ENCODE results near the gene DDX42. TPM values are rescaled to one million over a fixed set of nuclear protein-coding genes. Genes with fewer than 3 reads are reported as not detected.
"Not testable (repeated sequence)": the region's sequence is repeated elsewhere in the genome, so short reads cannot be mapped to it uniquely, and the experiment has no call there.

The DDX42 gene
- total RNA-seq, 1 donor from 2014 or later: 37.5 TPM

DNA sequence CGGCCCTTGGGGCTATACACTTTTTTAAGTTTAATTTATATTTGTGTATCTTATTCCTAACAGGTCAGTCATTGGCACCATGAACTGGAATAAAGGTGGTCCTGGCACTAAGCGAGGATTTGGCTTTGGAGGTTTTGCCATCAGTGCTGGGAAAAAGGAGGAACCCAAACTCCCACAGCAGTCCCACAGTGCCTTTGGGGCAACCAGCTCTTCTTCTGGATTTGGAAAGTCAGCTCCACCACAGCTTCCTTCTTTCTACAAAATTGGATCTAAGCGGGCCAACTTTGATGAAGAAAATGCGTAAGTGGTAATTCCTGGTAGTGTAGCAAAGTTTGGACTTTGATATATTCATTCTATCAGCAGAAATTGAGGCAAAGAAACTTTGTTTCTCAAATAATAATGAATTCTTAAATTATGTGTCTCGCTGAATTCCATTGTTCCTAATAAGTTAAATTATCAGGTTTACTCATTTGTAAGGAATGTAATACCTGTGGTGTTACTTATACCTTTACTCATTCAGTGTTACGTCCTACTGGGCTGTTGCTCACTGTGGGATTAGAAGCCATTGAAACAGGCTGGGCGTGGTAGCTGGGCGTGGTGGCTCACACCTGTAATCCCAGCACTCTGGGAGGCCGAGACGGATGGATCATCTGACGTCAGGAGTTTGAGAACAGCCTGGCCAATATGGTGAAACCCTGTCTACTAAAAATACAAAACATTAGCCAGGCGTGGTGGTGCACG lies 13.2 kb downstream of the DDX42 start:
- Histone ChIP-seq H3K27ac (no peak overlapping the region), H3K9me3 (no peaks in the 10 kb centered on the region), H3K4me3 (no peak overlapping the region), H3K4me1 (no peaks in the 10 kb centered on the region), H3K36me3 (peaks cover 45 to 52% of the 10 kb centered on the region in 2 donors), H3K27me3 (no peaks in the 10 kb centered on the region)
- no peak for TF ChIP-seq CTCF (IDR thresholded peaks at IDR 0.05)
- no peak for DNase-seq (ENCODE audit: low spot score in 2 of 2)
- intact Hi-C loops (cut with DNase I): no loop called here

GRCh38 chr17:63790057-63790456 lies 16.1 kb downstream of the DDX42 start:
- peaks cover 71 to 77% of the 10 kb centered on the region in 2 donors for H3K36me3 ChIP-seq
- H3K27ac ChIP-seq: no peak overlapping the region
- intact Hi-C loops (cut with DNase I): no loop called here
- H3K4me3 ChIP-seq: no peak overlapping the region
- H3K27me3 ChIP-seq: no peaks in the 10 kb centered on the region
- no peaks in the 10 kb centered on the region for H3K9me3 ChIP-seq
- no peaks in the 10 kb centered on the region for H3K4me1 ChIP-seq
- DNase-seq (ENCODE audit: low spot score in 2 of 2): no peak
- no peak for TF ChIP-seq CTCF (IDR thresholded peaks at IDR 0.05)

- DNase-seq (ENCODE audit: low spot score in 2 of 2): no peak
- no peak for TF ChIP-seq CTCF (IDR thresholded peaks at IDR 0.05)
- Histone ChIP-seq H3K27me3 (no peaks in the 10 kb centered on the region), H3K36me3 (peaks cover 86 to 94% of the 10 kb centered on the region in 2 donors), H3K4me1 (no peaks in the 10 kb centered on the region), H3K4me3 (no peak overlapping the region), H3K9me3 (no peaks in the 10 kb centered on the region), H3K27ac (no peak overlapping the region)
- intact Hi-C loops (cut with DNase I): no loop called here
Measured at GRCh38 chr17:63792055-63792729, 18.2 kb downstream of the DDX42 start.

DNA sequence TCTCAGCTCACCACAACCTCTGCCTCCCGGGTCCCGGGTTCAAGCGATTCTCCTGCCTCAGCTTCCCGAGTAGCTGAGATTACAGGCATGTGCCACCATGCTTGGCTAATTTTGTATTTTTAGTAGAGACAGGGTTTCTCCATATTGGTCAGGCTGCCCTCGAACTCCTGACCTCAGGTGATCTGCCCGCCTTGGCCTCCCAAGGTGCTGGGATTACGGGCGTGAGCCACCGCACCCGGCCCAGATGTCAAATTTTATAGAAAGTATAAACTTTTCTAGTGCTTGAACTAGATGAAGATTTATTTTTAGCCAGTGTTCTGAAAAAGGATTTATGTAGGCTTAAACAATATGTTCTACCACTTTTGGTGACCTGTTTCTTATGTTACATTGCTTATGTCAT lies 22.4 kb downstream of the DDX42 start:
- peaks cover 90 to 95% of the 10 kb centered on the region in 2 donors for H3K36me3 ChIP-seq
- H3K9me3 ChIP-seq; H3K4me1 ChIP-seq; H3K27ac ChIP-seq; DNase-seq (ENCODE audit: low spot score in 2 of 2); H3K4me3 ChIP-seq; H3K27me3 ChIP-seq; intact Hi-C loops (cut with DNase I): not testable (repeated sequence)

GRCh38 chr17:63798572-63799106 lies 24.7 kb downstream of the DDX42 start:
- Histone ChIP-seq H3K4me1 (no peaks in the 10 kb centered on the region), H3K4me3 (no peak overlapping the region), H3K9me3 (no peaks in the 10 kb centered on the region), H3K27ac (no peak overlapping the region), H3K36me3 (peaks cover 87 to 97% of the 10 kb centered on the region in 2 donors), H3K27me3 (no peaks in the 10 kb centered on the region)
- intact Hi-C loops (cut with DNase I): no loop called here
- no peak for DNase-seq (ENCODE audit: low spot score in 2 of 2)
- TF ChIP-seq CTCF (IDR thresholded peaks at IDR 0.05): no peak

DNA sequence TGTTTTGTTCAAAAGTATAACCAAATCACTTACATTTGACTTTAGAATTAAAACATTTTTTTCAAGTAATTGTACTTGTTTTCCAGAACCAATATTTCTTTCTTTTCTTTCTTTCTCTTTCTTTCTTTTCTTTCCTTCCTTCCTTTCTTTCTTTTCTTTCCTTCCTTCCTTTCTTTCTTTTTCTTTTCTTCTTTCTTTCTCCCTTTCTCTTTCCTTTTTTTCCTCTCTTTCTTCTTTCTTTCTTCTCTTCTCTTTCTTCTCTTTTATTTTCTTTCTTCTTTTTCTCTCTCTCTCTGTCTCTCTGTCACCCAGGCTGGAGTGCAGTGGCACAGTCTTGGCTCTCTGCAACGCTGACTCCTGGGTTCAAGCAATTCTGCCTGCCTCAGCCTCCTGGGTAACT lies 26.8 kb downstream of the DDX42 start:
- no peak for DNase-seq (ENCODE audit: low spot score in 2 of 2)
- Histone ChIP-seq H3K4me1 (no peaks in the 10 kb centered on the region), H3K4me3 (no peak overlapping the region), H3K9me3 (no peaks in the 10 kb centered on the region), H3K27ac (no peak overlapping the region), H3K36me3 (peaks cover 80 to 95% of the 10 kb centered on the region in 2 donors), H3K27me3 (no peaks in the 10 kb centered on the region)
- intact Hi-C loops (cut with DNase I): no loop called here
- TF ChIP-seq CTCF (IDR thresholded peaks at IDR 0.05): no peak

All from ascending aorta (tissue), 2 donors.